ENCODE results near the gene GRID1.

DNA sequence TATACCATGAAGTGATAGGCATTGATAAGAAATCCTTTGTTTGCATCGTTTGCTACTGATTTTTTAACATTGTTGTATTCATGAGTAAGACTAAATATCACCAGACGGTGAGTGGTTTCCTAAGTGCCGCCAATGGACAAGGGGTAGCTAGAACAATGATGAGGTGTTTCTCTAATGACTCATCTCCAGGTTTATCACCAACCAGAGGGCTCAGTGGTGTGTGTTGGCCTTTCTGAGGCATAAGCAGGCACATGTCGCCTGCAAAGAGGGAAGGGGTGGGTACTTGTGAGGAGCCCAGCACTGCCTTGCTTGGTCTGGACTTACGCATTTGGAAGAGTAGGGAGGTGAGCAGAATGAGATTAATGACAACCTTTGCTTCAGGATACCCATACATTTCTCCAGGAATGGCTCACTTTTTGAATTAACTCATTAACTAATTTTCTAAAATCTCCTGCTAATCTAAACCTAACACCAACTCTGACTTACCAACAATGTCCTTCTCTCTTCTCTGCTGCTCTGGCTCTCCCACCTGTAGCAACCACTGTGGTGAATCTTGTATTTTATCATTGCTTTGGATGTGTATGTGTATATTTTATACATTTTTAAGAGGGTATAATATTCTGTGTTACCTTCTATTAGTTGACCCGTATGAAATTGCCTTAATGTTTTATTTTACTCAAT is 722.6 kb downstream of the GRID1 start:
- TF ChIP-seq CTCF (IDR thresholded peaks at IDR 0.05) (no peak), POLR2A (IDR thresholded peaks at IDR 0.05) (no peak)

Measured in thyroid gland (tissue), 4 donors.